ENCODE data around the gene PDP2. TPM values are rescaled to one million over a fixed set of nuclear protein-coding genes. Genes with fewer than 3 reads are reported as not detected.
A peak's percentile ranks its signal among the peaks of the same experiment; 100 is the strongest.
"Not testable (repeated sequence)": the region's sequence is repeated elsewhere in the genome, so short reads cannot be mapped to it uniquely, and the experiment has no call there.

PDP2 gene
- total RNA-seq, 2 experiments from 2014 or later: 20.8 to 21.4 TPM

- CTCF ChIA-PET: interaction anchor here (1.3 to 7.3 kb wide), 7 partner anchors 10 to 40 kb away, joined by 4 to 51 read pairs (median 7); partner anchors contain the start of genes CDH16 and PDP2
- H3K36me3 Mint-ChIP-seq (ENCODE audit: low read depth): peaks cover 17% of the 10 kb centered on the region
These were observed 11.0 kb downstream of the PDP2 start for GRCh38 chr16:66891360-66891759.

GRCh38 chr16:66891797-66892196, 11.5 kb downstream of the PDP2 start:
- Mint-ChIP-seq H3K27me3 (no peaks in the 10 kb centered on the region), H3K36me3 (ENCODE audit: low read depth) (peaks cover 12% of the 10 kb centered on the region), H3K4me1 (peaks cover 34% of the 10 kb centered on the region), H3K4me3 (no peak overlapping the region), H3K9me3 (no peaks in the 10 kb centered on the region), H3K27ac (no peak overlapping the region)
- POLR2A ChIA-PET: no interaction called here
- DNase-seq: no peak
- CTCF ChIA-PET: interaction anchor here (0.6 to 7.3 kb wide), 10 partner anchors 10 to 62 kb away, joined by 3 to 51 read pairs (median 6); partner anchors contain the start of genes CDH16 and PDP2

More at GRCh38 chr16:66891360-66891759, 11.0 kb downstream of the PDP2 start:
- Mint-ChIP-seq H3K9me3 (no peaks in the 10 kb centered on the region), H3K4me3 (no peak overlapping the region), H3K4me1 (peaks cover 38% of the 10 kb centered on the region), H3K27me3 (no peaks in the 10 kb centered on the region), H3K27ac (no peak overlapping the region)
- POLR2A ChIA-PET: no interaction called here
- no peak for DNase-seq

- Mint-ChIP-seq H3K9me3 (no peaks in the 10 kb centered on the region), H3K4me1 (peaks cover 23% of the 10 kb centered on the region), H3K36me3 (ENCODE audit: low read depth) (peaks cover 8% of the 10 kb centered on the region), H3K27me3 (no peaks in the 10 kb centered on the region), H3K27ac (no peak overlapping the region), H3K4me3 (no peak overlapping the region)
- DNase-seq: no peak
- ChIA-PET CTCF (interaction anchor here (1.1 to 7.3 kb wide), 8 partner anchors 11 to 261 kb away, joined by 3 to 51 read pairs (median 6); partner anchors contain the start of gene PDP2), POLR2A (interaction anchor here (0.7 kb wide), 1 partner anchor 158 kb away, joined by 3 read pairs; no protein-coding TSS in a partner anchor)
These were observed 13.7 kb downstream of the PDP2 start for GRCh38 chr16:66894055-66894454.

GRCh38 chr16:66894948-66895688, 14.8 kb downstream of the PDP2 start:
- Mint-ChIP-seq H3K4me1 (peaks cover 23% of the 10 kb centered on the region), H3K9me3 (no peaks in the 10 kb centered on the region), H3K36me3 (ENCODE audit: low read depth) (peaks cover 8% of the 10 kb centered on the region), H3K27me3 (no peaks in the 10 kb centered on the region), H3K4me3 (no peak overlapping the region), H3K27ac (peak overlapping the region; percentile 15)
- DNase-seq: peak; percentile 78
- POLR2A ChIA-PET: interaction anchor here (0.7 kb wide), 1 partner anchor 157 kb away, joined by 3 read pairs; no protein-coding TSS in a partner anchor
- CTCF ChIA-PET: interaction anchor here (0.5 to 7.3 kb wide), 27 partner anchors 8 to 1768 kb away, joined by 3 to 51 read pairs (median 5); partner anchors contain the start of genes CDH16, NAE1, PDP2 and RRAD

GRCh38 chr16:66895689-66895979, 15.3 kb downstream of the PDP2 start:
- H3K27me3 Mint-ChIP-seq: no peaks in the 10 kb centered on the region

GRCh38 chr16:66895999-66896398, 15.7 kb downstream of the PDP2 start:
- H3K27me3 Mint-ChIP-seq: no peaks in the 10 kb centered on the region
- peaks cover 8% of the 10 kb centered on the region for H3K36me3 Mint-ChIP-seq (ENCODE audit: low read depth)
- no peak overlapping the region for H3K27ac Mint-ChIP-seq
- H3K4me3 Mint-ChIP-seq: no peak overlapping the region
- no peak for DNase-seq
- CTCF ChIA-PET: interaction anchor here (0.6 to 7.3 kb wide), 22 partner anchors 9 to 680 kb away, joined by 3 to 51 read pairs (median 5); partner anchors contain the start of genes CDH16, NAE1, PDP2 and RRAD
- H3K9me3 Mint-ChIP-seq: no peaks in the 10 kb centered on the region
- H3K4me1 Mint-ChIP-seq: peaks cover 23% of the 10 kb centered on the region
- POLR2A ChIA-PET: interaction anchor here (0.5 kb wide), 1 partner anchor 51 kb away, joined by 5 read pairs; no protein-coding TSS in a partner anchor

More at GRCh38 chr16:66895689-66895979, 15.3 kb downstream of the PDP2 start:
- peaks cover 8% of the 10 kb centered on the region for H3K36me3 Mint-ChIP-seq (ENCODE audit: low read depth)
- ChIA-PET POLR2A (interaction anchor here (0.5 kb wide), 1 partner anchor 52 kb away, joined by 5 read pairs; no protein-coding TSS in a partner anchor), CTCF (interaction anchor here (0.5 to 7.3 kb wide), 25 partner anchors 9 to 1767 kb away, joined by 3 to 51 read pairs (median 5); partner anchors contain the start of genes CDH16, NAE1, PDP2 and RRAD)
- H3K4me1 Mint-ChIP-seq: peaks cover 23% of the 10 kb centered on the region
- H3K27ac Mint-ChIP-seq: no peak overlapping the region
- H3K4me3 Mint-ChIP-seq: no peak overlapping the region
- no peak for DNase-seq
- H3K9me3 Mint-ChIP-seq: no peaks in the 10 kb centered on the region

GRCh38 chr16:66896682-66897081, 16.4 kb downstream of the PDP2 start:
- POLR2A ChIA-PET, H3K27ac Mint-ChIP-seq, H3K27me3 Mint-ChIP-seq: not testable (repeated sequence)

GRCh38 chr16:66898207-66898606, 17.9 kb downstream of the PDP2 start:
- no peaks in the 10 kb centered on the region for H3K27me3 Mint-ChIP-seq
- ChIA-PET CTCF (interaction anchor here (0.7 to 2.0 kb wide), 6 partner anchors 8 to 30 kb away, joined by 3 to 9 read pairs (median 3); partner anchors contain the start of gene PDP2), POLR2A (no interaction called here)
- H3K9me3 Mint-ChIP-seq: no peaks in the 10 kb centered on the region
- DNase-seq: no peak
- H3K4me3 Mint-ChIP-seq: no peak overlapping the region
- H3K36me3 Mint-ChIP-seq (ENCODE audit: low read depth): peaks cover under 1% of the 10 kb centered on the region
- no peak overlapping the region for H3K27ac Mint-ChIP-seq
- peaks cover 15% of the 10 kb centered on the region for H3K4me1 Mint-ChIP-seq

More at GRCh38 chr16:66896682-66897081, 16.4 kb downstream of the PDP2 start:
- CTCF ChIA-PET: interaction anchor here (0.6 to 2.5 kb wide), 8 partner anchors 15 to 679 kb away, joined by 3 to 9 read pairs (median 4); partner anchors contain the start of gene PDP2
- H3K4me1 Mint-ChIP-seq: peaks cover 23% of the 10 kb centered on the region
- not testable (repeated sequence) for DNase-seq; H3K4me3 Mint-ChIP-seq; H3K9me3 Mint-ChIP-seq; H3K36me3 Mint-ChIP-seq (ENCODE audit: low read depth)

- peaks cover 11% of the 10 kb centered on the region for H3K4me1 Mint-ChIP-seq
- H3K9me3 Mint-ChIP-seq: no peaks in the 10 kb centered on the region
- CTCF ChIA-PET: interaction anchor here (0.9 to 1.7 kb wide), 4 partner anchors 8 to 29 kb away, joined by 3 to 9 read pairs (median 3); no protein-coding TSS in a partner anchor
- H3K36me3 Mint-ChIP-seq (ENCODE audit: low read depth): no peaks in the 10 kb centered on the region
- no peak for DNase-seq
- POLR2A ChIA-PET: no interaction called here
- no peak overlapping the region for H3K4me3 Mint-ChIP-seq
- no peak overlapping the region for H3K27ac Mint-ChIP-seq
- H3K27me3 Mint-ChIP-seq: no peaks in the 10 kb centered on the region
These were observed 18.6 kb downstream of the PDP2 start for GRCh38 chr16:66898933-66899309.

GRCh38 chr16:66899310-66899944, 19.1 kb downstream of the PDP2 start:
- H3K9me3 Mint-ChIP-seq: no peaks in the 10 kb centered on the region
- peaks cover 9% of the 10 kb centered on the region for H3K4me1 Mint-ChIP-seq
- CTCF ChIA-PET: interaction anchor here (1.0 to 1.5 kb wide), 2 partner anchors 9 to 11 kb away, joined by 3 read pairs; no protein-coding TSS in a partner anchor
- DNase-seq: no peak
- no peaks in the 10 kb centered on the region for H3K36me3 Mint-ChIP-seq (ENCODE audit: low read depth)
- no peak overlapping the region for H3K4me3 Mint-ChIP-seq
- H3K27ac Mint-ChIP-seq: no peak overlapping the region
- no peaks in the 10 kb centered on the region for H3K27me3 Mint-ChIP-seq
- POLR2A ChIA-PET: no interaction called here

GRCh38 chr16:66899945-66900710, 19.8 kb downstream of the PDP2 start:
- DNase-seq: no peak
- POLR2A ChIA-PET: no interaction called here
- H3K36me3 Mint-ChIP-seq (ENCODE audit: low read depth): no peaks in the 10 kb centered on the region
- H3K27ac Mint-ChIP-seq: no peak overlapping the region
- H3K4me1 Mint-ChIP-seq: peaks cover 5% of the 10 kb centered on the region
- no peaks in the 10 kb centered on the region for H3K27me3 Mint-ChIP-seq
- H3K9me3 Mint-ChIP-seq: no peaks in the 10 kb centered on the region
- CTCF ChIA-PET: interaction anchor here (1.1 kb wide), 1 partner anchor 255 kb away, joined by 3 read pairs; no protein-coding TSS in a partner anchor
- H3K4me3 Mint-ChIP-seq: no peak overlapping the region
